Subcutaneous abdominal adipose tissue (tissue), 5 donors: ENCODE data around the gene CHPF2.

Source experiments
- H3K27ac ChIP-seq: one replicate; pipeline ENCODE4 v1.7.0; 2013; ENCODE audit warnings: low read depth, mild to moderate bottlenecking, inconsistent platforms, low read length, moderate library complexity
- H3K27me3 ChIP-seq, 5 donors: one replicate each; pipeline ENCODE4 v1.7.0; 2013; ENCODE audit warnings: low read length in 5 of 5, inconsistent platforms in 1 of 5; ENCODE audit not compliant: control insufficient read depth in 5 of 5, insufficient read depth in 4 of 5
- H3K36me3 ChIP-seq, 5 donors: one replicate each; pipeline ENCODE4 v1.7.0; 2013; ENCODE audit warnings: low read length in 5 of 5; ENCODE audit not compliant: control insufficient read depth in 5 of 5, insufficient read depth in 5 of 5
- H3K4me1 ChIP-seq, 5 donors: one replicate each; pipeline ENCODE4 v1.7.0; 2013; ENCODE audit warnings: low read length in 5 of 5, mild to moderate bottlenecking in 3 of 5, moderate library complexity in 1 of 5; ENCODE audit not compliant: control insufficient read depth in 5 of 5, insufficient read depth in 5 of 5
- H3K4me3 ChIP-seq, 5 donors: one replicate each; pipeline ENCODE4 v1.7.0; 2013; ENCODE audit warnings: low read length in 5 of 5, low read depth in 1 of 5
- H3K9ac ChIP-seq, 5 donors: one replicate each; pipeline ENCODE4 v1.7.0; 2013; ENCODE audit warnings: low read length in 5 of 5, mild to moderate bottlenecking in 4 of 5, moderate library complexity in 3 of 5
- H3K9me3 ChIP-seq, 5 donors: one replicate each; pipeline ENCODE4 v1.7.0; 2013; ENCODE audit warnings: low read length in 5 of 5; ENCODE audit not compliant: control insufficient read depth in 5 of 5
- donor health status: healthy.
- donor health status: healthy.
- donor health status: healthy.
- donor health status: healthy.
- donor health status: healthy.

CHPF2 gene

GRCh38 chr7:151232091-151232916 is at the start of gene CHPF2:
Gene CHPF2 (plus strand): TSS chr7:151232483. CDS start chr7:151234012, 1,529 bp downstream.
- peak within 1 kb of the TSS; percentile 44 to 91 (median 69) for H3K9ac ChIP-seq
- H3K27ac ChIP-seq, result peak within 1 kb of the TSS; percentile 61
- H3K4me1 ChIP-seq, result peaks cover 7 to 36% (median 31%) of the 10 kb centered on the region in 5 donors
- H3K36me3 ChIP-seq, result peaks cover 4 to 26% (median 21%) of the 10 kb centered on the region in 5 donors
- no peaks in the 10 kb centered on the region for H3K27me3 ChIP-seq
- H3K9me3 ChIP-seq, result no peaks in the 10 kb centered on the region
- peak within 1 kb of the TSS; percentile 81 to 90 (median 87) for H3K4me3 ChIP-seq

- Histone ChIP-seq H3K27me3 (peaks cover 5 to 14% (median 9%) of the 10 kb centered on the region in 5 donors), H3K4me3 (no peak overlapping the region), H3K27ac (no peak overlapping the region), H3K9me3 (no peaks in the 10 kb centered on the region), H3K36me3 (no peaks in the 10 kb centered on the region), H3K4me1 (peaks cover 0 to 8% (median 5%) of the 10 kb centered on the region in 5 donors), H3K9ac (no peak overlapping the region)
Observed at GRCh38 chr7:151185762-151186639, 46.3 kb upstream of the CHPF2 start.

DNA sequence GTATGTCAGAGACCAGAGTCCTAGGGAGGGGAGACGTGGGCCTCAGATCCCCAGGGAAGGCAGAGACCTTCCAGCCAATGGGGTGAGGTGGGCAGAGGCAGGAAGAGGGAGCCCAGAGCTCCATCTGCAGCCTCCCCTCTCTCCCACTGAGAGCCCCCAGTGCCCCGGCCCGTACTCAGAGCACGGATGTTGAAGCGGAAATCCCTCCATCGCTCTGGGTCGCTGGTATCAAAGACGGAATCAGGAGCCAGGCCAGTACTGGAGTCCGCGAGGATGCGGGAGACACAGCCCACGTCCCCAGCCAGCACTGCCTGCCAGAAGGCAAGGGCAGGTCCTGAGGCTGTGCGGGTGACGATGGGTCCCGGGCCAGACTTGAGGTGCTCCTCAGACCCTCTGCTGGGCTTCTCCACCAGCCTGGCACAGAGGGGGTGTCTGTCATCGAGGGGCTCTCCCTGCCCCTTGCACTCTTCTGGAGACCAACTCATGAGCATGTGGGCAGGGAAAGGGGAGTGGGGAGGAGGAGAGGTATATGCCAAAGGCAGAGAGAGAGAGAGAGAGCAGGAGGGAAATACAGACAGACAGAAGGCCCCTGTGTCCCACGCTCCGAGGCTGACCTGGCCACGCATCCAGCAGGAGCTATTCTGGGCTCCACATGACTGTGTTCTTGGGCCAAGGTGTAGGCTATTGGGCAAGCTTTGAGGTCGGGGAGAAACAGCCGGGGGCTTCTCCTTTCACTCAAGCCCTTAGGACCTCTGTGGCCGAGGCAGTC is 45.5 kb upstream of the CHPF2 start, which contains the start of gene ASB10:
TSS of gene ASB10 (minus strand) at position 611 of the 769 bp plus-strand sequence. CDS start at position 491, 120 bp downstream.
- no peaks in the 10 kb centered on the region for H3K36me3 ChIP-seq
- H3K27me3 ChIP-seq, result peaks cover 5 to 11% (median 7%) of the 10 kb centered on the region in 5 donors
- H3K27ac ChIP-seq, result no peak within 1 kb of the TSS
- H3K4me1 ChIP-seq, result peaks cover 0 to 9% (median 5%) of the 10 kb centered on the region in 5 donors
- no peak within 1 kb of the TSS for H3K9ac ChIP-seq
- H3K9me3 ChIP-seq, result no peaks in the 10 kb centered on the region
- H3K4me3 ChIP-seq, result no peak within 1 kb of the TSS

GRCh38 chr7:151187409-151188251 is 44.7 kb upstream of the CHPF2 start:
- H3K27ac ChIP-seq, result no peak overlapping the region
- no peak overlapping the region for H3K9ac ChIP-seq
- no peaks in the 10 kb centered on the region for H3K36me3 ChIP-seq
- no peaks in the 10 kb centered on the region for H3K9me3 ChIP-seq
- no peak overlapping the region for H3K4me3 ChIP-seq
- peaks cover 4 to 11% (median 6%) of the 10 kb centered on the region in 5 donors for H3K27me3 ChIP-seq
- H3K4me1 ChIP-seq, result peaks cover 0 to 9% (median 5%) of the 10 kb centered on the region in 5 donors

- no peak overlapping the region for H3K4me3 ChIP-seq
- no peaks in the 10 kb centered on the region for H3K36me3 ChIP-seq
- peaks cover 0 to 9% (median 5%) of the 10 kb centered on the region in 5 donors for H3K4me1 ChIP-seq
- no peak overlapping the region for H3K27ac ChIP-seq
- peaks cover 4 to 11% (median 6%) of the 10 kb centered on the region in 5 donors for H3K27me3 ChIP-seq
- H3K9ac ChIP-seq, result no peak overlapping the region
- H3K9me3 ChIP-seq, result no peaks in the 10 kb centered on the region
Observed at GRCh38 chr7:151188252-151188542, 44.1 kb upstream of the CHPF2 start.

- Histone ChIP-seq H3K4me3 (no peak overlapping the region), H3K9me3 (no peaks in the 10 kb centered on the region), H3K4me1 (peaks cover 0 to 9% (median 5%) of the 10 kb centered on the region in 5 donors), H3K27ac (no peak overlapping the region), H3K27me3 (peaks cover 4 to 11% (median 6%) of the 10 kb centered on the region in 5 donors), H3K36me3 (no peaks in the 10 kb centered on the region), H3K9ac (no peak overlapping the region)
Observed at GRCh38 chr7:151189038-151189437, 43.2 kb upstream of the CHPF2 start.

DNA sequence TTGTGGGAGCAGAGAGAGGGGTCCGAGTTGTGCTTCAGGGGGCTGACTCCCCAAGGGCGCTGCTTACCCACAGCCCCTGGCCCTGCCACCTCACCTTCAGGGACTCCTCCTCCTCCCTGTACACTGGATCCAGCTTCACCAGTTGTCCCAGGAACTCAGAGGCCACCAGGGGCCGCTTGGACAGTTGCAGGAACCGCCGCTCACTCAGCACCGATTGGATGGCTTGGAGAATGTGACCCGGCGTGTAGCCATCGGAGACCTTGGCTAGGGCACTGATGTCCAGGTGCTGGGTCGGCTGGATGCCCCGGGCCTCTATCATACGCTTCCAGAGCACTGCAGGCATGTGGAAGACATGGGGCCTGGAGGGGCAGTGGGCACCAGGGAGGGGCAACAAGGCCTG is 40.7 kb upstream of the CHPF2 start:
- peaks cover 0 to 22% (median 2%) of the 10 kb centered on the region in 5 donors for H3K4me1 ChIP-seq
- no peak overlapping the region for H3K27ac ChIP-seq
- H3K36me3 ChIP-seq, result no peaks in the 10 kb centered on the region
- H3K27me3 ChIP-seq, result peaks cover 3 to 13% (median 8%) of the 10 kb centered on the region in 5 donors
- no peaks in the 10 kb centered on the region for H3K9me3 ChIP-seq
- H3K9ac ChIP-seq, result no peak overlapping the region
- H3K4me3 ChIP-seq, result no peak overlapping the region

GRCh38 chr7:151192002-151192539 is 40.2 kb upstream of the CHPF2 start:
- no peak overlapping the region for H3K4me3 ChIP-seq
- peaks cover 2 to 12% (median 8%) of the 10 kb centered on the region in 5 donors for H3K27me3 ChIP-seq
- peaks cover 0 to 19% (median 1%) of the 10 kb centered on the region in 5 donors for H3K4me1 ChIP-seq
- H3K9me3 ChIP-seq, result no peaks in the 10 kb centered on the region
- no peak overlapping the region for H3K27ac ChIP-seq
- no peak overlapping the region for H3K9ac ChIP-seq
- H3K36me3 ChIP-seq, result no peaks in the 10 kb centered on the region
